HK-2 (cell line): Measurements from ENCODE around the gene LRP1-AS.

ENCODE experiments used
- DNase-seq: peaks from one replicate; pipeline ENCODE4 v3.0.0-alpha.2; 2018; ENCODE audit not compliant: unreplicated experiment

The LRP1-AS gene

DNA sequence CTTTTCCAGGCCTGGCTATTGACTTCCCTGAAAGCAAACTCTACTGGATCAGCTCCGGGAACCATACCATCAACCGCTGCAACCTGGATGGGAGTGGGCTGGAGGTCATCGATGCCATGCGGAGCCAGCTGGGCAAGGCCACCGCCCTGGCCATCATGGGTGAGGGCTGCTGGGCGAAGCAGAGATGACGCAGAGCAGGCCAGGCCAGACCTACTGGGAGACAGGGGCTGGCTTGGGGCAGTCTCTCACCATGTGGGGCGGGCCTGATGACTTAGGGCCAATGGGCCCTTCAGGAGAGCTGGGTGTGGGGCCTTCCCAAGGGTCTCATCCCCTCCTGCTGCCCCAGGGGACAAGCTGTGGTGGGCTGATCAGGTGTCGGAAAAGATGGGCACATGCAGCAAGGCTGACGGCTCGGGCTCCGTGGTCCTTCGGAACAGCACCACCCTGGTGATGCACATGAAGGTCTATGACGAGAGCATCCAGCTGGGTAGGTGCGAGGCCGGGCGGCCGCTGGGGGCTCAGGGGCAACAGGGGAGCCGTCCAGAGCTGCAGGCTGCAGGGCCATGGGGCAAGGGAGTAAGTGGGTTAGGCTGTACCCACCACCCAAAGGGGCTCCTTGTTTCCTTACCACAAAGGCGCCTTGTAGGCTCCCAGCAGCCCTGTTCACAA lies 33.0 kb upstream of the LRP1-AS start:
- DNase-seq, result no peak

DNA sequence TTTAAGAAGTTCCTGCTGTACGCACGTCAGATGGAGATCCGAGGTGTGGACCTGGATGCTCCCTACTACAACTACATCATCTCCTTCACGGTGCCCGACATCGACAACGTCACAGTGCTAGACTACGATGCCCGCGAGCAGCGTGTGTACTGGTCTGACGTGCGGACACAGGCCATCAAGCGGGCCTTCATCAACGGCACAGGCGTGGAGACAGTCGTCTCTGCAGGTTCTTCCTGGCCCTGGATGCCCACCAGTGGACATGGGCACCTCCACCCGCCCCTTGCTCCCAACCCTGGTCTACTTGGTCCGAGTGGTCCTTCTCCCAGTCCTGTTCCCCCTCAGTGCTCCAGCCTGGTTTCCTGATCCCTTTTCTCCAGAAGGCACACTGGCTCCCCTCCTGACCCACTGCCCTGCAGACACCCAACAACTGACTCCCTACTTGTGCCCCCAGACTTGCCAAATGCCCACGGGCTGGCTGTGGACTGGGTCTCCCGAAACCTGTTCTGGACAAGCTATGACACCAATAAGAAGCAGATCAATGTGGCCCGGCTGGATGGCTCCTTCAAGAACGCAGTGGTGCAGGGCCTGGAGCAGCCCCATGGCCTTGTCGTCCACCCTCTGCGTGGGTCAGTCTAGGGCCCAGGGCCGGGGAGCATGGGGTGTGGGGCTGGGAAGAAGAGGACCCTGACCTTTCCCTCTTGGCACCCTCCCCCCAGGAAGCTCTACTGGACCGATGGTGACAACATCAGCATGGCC lies 32.1 kb upstream of the LRP1-AS start:
- DNase-seq, result no peak

DNA sequence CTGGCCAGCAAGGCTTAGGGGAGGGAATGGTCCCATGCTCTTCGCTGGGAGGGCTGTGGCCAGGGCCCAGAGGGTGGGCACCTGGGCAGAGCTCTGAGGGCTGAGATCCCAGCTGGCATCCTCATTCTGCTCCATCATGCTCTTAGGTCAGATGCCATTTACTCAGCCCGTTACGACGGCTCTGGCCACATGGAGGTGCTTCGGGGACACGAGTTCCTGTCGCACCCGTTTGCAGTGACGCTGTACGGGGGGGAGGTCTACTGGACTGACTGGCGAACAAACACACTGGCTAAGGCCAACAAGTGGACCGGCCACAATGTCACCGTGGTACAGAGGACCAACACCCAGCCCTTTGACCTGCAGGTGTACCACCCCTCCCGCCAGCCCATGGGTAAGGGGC lies 30.8 kb upstream of the LRP1-AS start:
- DNase-seq, result no peak

DNA sequence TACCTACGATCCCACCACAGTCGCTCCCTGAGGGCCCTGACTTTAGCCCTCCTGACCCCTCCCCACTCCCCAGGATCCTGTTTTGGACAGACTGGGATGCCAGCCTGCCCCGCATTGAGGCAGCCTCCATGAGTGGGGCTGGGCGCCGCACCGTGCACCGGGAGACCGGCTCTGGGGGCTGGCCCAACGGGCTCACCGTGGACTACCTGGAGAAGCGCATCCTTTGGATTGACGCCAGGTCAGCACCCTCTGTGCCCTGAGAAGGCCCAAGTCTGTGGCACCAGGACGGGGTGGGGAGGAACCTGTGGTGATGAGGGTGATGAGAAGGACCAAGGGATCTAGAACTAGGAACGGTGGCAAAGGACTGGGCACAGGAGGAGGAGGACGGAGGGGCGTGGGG lies 29.9 kb upstream of the LRP1-AS start:
- DNase-seq, result no peak

DNA sequence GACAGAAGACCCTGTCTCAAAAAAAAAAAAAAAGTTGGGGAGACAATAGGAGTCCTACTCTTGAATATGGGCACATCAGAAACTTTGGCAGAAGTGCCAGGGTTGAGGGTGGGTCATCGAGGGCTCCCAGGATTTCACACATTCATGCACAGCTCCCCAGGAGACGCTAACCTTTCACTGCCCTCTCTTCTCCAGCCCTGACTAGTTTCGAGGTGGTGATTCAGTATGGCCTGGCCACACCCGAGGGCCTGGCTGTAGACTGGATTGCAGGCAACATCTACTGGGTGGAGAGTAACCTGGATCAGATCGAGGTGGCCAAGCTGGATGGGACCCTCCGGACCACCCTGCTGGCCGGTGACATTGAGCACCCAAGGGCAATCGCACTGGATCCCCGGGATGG lies 29.4 kb upstream of the LRP1-AS start:
- no peak for DNase-seq

DNA sequence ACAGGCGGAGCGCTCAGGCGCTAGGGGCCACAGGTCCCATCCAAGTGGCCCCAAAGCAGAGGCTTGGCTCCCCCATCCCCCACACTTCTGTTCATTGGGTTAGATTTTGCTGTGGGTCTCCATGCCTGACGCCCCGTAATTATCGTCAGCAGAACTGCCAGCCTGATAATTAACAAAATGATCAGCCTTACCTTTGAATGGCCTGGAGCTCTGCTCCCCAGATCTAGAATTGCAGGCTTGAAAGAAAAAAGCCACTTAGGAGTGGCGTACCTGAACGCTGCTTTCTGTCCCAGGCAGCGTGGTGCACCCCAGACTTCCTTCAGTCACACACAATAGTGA lies 28.7 kb upstream of the LRP1-AS start:
- DNase-seq, result no peak

DNA sequence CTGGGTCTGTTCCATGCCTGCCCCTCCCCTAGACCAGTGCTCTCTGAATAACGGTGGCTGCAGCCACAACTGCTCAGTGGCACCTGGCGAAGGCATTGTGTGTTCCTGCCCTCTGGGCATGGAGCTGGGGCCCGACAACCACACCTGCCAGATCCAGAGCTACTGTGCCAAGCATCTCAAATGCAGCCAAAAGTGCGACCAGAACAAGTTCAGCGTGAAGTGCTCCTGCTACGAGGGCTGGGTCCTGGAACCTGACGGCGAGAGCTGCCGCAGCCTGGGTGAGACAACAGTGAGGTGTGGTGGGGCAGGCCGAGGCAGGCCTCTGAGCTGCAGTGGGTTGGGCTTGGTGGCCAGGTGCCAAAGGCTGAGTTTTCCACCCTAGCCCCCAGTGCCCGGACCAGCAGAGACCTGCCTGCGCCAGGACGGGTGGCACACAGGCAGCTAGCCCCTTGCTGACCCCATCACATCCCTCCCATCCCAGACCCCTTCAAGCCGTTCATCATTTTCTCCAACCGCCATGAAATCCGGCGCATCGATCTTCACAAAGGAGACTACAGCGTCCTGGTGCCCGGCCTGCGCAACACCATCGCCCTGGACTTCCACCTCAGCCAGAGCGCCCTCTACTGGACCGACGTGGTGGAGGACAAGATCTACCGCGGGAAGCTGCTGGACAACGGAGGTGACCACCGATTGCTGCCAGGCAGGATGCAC lies 28.2 kb upstream of the LRP1-AS start:
- DNase-seq, result peak; percentile 32

DNA sequence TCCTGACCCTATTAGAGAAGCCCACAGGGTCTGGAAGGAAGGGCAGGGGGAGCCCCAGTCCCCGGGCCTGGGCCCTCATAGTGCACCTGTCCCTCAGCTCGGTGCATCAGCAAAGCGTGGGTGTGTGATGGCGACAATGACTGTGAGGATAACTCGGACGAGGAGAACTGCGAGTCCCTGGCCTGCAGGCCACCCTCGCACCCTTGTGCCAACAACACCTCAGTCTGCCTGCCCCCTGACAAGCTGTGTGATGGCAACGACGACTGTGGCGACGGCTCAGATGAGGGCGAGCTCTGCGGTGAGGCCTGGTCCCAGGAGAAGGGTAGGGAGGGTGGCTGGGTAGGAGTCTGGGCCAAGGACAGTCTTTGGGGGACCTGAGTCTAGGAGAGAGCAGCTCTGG lies 26.3 kb upstream of the LRP1-AS start:
- no peak for DNase-seq

DNA sequence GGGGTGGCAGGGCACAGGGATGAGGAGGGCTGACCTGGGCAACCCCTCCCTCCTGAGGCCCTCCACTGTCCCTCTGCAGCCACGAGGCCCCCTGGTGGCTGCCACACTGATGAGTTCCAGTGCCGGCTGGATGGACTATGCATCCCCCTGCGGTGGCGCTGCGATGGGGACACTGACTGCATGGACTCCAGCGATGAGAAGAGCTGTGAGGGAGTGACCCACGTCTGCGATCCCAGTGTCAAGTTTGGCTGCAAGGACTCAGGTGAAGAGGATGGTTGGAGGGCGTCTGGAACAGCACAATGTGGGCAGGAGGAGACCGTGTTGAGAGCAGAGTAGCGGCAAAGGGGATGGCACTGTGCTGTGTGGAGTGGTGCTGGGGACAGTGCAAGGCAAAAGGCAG lies 25.7 kb upstream of the LRP1-AS start:
- DNase-seq, result peak; percentile 16

DNA sequence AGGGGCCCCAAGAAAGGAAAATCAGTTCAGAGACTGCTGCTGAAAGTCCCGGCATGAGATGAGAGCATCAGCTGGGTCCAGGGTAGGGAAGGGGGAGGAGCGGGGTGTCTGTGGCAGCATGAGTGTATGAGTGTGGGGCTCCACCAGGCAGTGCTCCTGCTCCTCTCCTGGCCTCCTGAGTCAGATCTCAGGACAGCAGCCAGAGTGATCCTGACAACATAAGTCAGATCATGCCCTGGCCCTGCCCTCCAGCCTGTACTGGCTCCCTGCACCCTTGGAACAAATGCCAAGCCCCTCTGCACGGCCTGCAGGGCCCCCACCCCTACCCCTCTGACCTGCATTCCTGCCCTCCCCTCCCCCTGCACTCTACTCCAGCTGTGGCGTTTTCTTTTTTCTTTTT lies 24.2 kb upstream of the LRP1-AS start:
- DNase-seq, result no peak

DNA sequence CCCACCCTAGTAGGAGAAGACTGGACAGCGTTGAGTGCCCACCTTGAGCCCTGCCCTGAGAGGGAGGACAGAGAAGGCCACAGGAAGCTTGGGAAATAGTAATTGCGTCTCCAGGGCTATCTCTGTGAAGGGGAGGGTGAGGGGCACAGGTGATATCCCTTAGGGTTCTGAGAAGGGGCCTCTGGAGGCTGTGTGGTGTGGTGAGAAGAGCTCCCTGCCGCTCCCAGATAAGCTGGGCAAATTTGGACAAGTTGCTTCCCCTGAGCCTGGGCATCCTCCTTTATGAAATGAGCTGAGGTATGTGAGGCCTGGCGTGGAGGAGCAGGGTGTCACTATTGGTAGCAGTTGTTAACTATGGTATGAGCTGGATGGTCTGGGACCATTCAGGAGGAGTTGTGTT lies 23.5 kb upstream of the LRP1-AS start:
- no peak for DNase-seq

DNA sequence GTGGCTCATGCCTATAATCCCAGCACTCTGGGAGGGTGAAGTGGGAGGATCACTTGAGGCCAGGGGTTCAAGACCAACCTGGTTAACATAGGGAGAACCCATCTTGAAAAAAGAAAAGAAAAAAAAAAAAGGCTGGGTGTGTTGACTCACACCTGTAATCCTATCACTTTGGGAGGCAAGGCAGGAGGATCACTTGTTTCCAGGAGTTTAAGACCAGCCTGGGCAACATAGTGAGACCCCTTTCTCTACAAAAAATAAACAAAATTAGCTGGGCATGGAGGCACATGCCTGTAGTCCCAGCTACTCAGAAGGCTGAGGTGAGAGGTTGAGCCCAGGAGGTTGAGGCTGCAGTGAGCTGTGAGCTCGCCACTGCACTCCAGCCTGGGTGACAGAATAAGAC lies 23.0 kb upstream of the LRP1-AS start:
- no peak for DNase-seq

DNA sequence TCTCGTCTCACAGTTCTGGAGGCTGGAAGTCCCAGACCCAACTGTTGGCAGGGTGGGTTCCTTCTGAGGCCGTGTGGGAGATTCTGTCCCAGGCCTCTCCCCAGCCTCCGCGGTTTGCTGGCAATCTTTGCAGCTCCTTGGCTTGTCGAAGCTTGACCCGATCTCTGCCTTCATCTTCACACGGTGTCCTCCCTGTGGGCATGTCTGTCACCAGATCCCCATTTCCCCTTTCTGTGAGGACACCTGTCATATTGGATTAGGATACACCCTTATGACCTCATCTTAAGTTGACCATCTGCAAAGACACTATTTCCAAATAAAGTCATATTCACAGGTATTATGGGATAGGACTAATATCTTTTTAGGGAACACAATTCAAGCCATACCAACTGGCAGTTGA lies 22.6 kb upstream of the LRP1-AS start:
- DNase-seq, result no peak

DNA sequence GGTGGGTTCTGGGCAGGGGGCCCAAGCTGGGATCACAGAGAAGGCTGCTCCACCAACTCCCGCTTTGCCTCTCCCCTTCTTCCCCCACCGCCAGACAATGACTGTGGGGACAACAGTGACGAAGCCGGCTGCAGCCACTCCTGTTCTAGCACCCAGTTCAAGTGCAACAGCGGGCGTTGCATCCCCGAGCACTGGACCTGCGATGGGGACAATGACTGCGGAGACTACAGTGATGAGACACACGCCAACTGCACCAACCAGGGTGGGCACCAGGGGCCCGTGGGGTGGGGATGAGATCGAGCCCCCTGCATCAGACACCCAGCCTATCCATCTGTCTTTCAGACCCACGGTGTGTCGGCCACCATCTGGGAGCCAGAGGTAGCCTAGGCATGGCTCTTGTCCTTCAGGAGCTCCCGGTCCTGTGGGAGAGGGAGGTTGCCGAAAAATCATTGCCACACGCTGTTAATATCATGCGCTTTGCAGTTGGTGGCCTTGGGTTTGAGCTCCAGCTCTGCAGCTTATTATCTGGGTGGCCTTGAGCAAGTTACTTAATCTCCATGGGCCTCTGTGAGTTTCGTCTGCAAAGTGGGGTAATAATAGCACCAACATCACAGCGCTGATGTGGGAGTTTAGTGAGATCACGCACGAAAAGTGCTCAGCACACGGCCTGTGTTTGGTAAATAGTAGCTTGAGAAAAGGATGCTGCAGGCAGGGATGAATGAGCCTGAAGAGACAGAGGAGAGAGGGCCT lies 21.8 kb upstream of the LRP1-AS start:
- no peak for DNase-seq

DNA sequence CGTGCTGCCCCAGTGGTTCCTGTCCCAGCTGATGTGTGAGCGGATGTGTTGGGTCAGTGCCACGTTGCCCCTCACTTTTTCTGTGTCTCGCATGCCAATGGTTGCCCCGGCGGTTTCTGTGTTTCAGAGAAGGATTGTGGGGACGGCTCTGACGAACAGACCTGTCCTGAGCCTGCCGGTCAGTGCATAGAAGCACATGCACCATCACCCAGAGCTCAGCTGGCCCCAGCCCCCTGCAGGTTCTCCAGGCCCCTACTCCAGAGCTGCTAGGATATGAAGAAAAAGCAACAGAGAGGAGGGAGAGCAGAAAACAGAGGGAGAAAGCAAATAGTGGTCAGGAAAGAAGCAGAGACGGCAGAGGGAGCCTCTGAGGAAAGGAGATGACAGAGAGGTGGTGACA lies 20.6 kb upstream of the LRP1-AS start:
- DNase-seq, result no peak

DNA sequence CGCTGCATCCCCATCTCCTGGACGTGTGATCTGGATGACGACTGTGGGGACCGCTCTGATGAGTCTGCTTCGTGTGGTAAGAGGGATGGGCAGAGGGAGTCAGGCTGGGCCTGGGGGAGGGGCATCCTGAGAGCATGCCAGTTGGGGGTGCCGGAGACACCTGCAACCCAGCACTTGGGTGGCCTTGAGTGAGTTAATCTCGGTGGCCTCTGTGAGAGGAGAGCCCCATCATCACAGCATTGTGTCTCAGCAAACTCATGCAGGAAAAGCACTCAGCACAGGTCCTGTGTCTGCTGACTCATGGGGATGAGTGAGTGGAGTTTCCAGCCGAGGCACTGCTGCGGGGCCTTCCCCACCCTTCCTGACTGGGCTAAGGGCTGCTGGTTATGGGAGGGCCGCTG lies 19.6 kb upstream of the LRP1-AS start:
- DNase-seq, result peak; percentile 76

DNA sequence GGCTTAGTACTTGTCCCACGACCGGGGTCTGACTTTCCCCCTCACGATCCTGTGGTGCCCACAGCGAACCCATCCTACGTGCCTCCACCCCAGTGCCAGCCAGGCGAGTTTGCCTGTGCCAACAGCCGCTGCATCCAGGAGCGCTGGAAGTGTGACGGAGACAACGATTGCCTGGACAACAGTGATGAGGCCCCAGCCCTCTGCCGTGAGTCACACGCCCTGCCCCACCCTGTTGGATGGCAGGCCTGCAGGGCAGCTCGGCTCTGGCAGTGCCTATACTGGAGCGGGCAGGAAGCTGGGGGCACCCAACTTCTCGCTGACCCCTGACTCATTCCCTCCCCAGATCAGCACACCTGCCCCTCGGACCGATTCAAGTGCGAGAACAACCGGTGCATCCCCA lies 18.3 kb upstream of the LRP1-AS start:
- DNase-seq, result no peak

DNA sequence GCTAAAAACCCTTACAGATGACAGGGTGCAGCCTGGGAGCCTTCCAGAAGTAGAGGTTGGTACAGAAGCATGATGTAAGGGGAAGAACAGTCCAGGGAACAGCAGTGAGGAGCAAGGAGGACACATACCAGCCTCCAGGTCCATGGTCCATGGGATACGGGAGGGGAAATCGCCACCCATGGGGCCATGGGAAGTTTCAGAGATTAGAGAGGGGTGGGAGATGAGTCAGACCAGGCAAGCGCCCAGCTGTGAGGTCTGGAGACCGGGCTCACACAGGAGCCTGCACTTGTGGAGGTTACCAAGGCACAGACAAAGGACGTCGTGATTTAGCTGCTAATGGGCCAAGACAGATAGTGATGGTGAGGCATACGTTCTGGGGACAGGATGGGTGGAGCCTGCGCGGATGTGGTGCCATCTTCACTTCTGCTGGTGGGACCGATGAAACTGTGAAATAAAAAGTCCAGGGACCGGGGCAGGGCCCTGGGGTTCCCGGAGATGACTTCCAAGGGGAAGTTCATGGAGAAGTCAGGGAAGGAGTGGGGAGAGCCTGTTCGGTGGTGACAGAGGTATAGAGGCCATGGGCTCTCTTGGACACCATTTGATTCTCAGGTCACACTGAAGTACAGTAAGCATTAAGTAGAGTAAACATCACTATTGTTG lies 17.7 kb upstream of the LRP1-AS start:
- DNase-seq, result no peak

DNA sequence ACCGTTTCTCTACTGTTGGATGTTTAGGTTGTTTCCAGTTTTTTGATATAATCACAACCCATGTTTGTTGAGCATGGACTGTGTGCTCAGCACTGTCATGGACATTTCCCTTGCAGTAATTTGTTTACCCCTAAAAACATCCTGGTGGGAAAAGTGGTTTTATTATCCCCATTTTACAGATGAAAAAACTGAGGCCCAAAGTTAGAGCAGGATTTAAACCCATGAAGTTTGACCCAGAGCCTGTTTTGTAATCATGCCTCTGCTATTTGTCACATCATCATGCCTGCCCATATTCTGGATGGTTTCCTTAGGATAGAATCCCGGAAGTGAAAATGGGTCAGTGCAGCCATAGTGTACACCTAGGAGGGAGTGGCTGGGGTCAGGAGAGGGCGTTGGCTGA lies 17.0 kb upstream of the LRP1-AS start:
- no peak for DNase-seq

DNA sequence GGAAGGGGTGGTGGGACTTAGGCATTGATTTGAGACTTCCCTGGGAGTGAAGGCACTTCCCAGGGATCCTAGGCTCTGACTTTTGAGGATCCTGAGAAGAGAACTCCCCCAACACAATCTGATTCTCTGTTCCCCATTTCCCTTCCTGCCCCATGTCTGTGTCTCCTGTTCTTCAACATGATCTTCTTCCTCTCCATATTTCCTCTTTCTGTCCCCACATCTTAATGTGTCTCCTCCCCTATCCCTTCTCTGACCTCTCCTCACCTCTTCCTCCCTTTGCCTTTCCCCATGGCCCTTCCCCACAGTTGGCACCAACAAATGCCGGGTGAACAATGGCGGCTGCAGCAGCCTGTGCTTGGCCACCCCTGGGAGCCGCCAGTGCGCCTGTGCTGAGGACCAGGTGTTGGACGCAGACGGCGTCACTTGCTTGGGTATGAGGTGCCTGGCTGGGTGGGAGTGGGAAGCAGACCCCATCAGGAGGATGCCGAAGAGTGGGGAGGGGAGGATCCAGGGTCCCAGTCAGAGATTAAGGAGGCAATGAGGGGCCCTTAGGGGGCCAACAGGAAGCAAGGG lies 15.2 kb upstream of the LRP1-AS start:
- no peak for DNase-seq

DNA sequence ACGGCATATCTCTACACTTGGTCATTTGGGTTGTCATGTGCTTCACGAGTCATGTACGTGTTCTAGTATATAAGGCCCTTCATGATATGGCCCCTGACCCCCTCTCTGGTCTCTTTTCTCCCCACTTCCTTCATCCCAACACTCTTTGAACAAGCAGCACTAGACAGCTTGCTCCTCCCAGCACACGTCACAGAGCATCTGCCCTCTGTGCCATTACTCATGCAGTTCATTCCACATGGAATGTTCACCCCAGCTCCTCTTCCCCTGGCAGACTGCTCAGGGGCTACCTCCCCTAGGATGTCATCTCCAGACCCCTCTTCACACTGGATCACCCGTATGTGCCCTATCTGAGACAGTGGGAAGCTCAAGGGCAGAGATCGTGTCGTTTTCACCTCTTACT lies 14.1 kb upstream of the LRP1-AS start:
- DNase-seq, result no peak

DNA sequence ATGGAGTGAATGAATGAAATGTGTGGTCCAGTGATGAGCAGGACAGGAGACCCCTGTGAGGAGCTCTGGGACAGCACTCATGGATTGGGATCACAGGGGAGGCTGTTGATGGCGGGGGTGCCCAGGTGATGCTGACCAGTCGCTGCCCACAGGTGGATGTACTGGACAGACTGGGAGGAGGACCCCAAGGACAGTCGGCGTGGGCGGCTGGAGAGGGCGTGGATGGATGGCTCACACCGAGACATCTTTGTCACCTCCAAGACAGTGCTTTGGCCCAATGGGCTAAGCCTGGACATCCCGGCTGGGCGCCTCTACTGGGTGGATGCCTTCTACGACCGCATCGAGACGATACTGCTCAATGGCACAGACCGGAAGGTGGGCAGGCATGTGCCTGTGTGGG lies 13.3 kb upstream of the LRP1-AS start:
- no peak for DNase-seq
